ENCODE measurements around the gene TSSK6.
"Not testable (repeated sequence)": the region's sequence is repeated elsewhere in the genome, so short reads cannot be mapped to it uniquely, and the experiment has no call there.

TSSK6 gene

GRCh38 chr19:19486343-19487076 is 28.8 kb downstream of the TSSK6 start:
- H3K4me3 ChIP-seq (ENCODE audit: low read length) = no peak overlapping the region
- no peak for TF ChIP-seq ZNF274 (IDR thresholded peaks at IDR 0.05; ENCODE audit: low read depth, low read length)

GRCh38 chr19:19485998-19486290 is 29.4 kb downstream of the TSSK6 start:
- H3K4me3 ChIP-seq (ENCODE audit: low read length) = no peak overlapping the region
- TF ChIP-seq ZNF274 (IDR thresholded peaks at IDR 0.05; ENCODE audit: low read depth, low read length) = no peak

DNA sequence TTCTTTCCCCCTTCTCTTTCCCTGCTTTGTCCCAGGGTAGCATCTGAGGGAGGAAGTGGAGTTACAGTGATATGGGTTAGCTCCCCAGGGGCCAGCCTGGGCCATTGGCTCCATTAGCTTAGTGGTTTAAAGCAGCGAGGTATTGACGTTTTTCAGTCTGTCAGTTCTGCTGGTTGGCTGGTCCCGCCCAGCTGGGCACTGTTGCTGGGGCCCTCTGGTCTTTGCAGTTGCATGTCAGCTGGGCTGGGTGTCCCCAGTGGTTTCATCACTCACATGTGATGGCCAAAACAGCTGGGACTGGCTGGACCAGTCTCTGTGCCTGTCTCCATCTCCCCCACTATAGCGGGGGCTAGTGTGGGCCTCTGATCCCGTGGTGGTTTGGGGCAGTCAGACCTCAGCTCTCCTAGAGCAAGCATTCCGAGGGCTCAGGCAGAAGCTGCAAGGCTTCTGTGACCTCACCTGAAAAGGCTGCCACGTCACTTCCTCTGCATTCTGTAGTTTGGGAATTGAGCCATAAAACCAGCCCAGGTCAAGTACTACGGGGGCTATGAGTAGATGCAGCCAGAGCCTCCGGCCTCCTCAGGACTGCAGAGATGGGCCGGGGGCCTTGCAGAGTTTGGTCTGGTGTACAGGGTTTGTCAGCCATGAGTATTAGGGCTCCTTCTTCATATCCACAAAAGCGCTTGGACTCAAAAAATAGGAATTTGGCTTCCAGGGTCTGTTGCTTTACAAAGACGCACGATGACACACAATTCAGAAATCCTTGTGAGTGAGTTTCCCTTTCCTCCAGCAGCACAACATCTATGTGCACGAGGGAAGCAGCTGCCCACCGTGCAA is 30.0 kb downstream of the TSSK6 start:
- TF ChIP-seq ZNF274 (IDR thresholded peaks at IDR 0.05; ENCODE audit: low read depth, low read length) = no peak
- no peak overlapping the region for H3K4me3 ChIP-seq (ENCODE audit: low read length)

DNA sequence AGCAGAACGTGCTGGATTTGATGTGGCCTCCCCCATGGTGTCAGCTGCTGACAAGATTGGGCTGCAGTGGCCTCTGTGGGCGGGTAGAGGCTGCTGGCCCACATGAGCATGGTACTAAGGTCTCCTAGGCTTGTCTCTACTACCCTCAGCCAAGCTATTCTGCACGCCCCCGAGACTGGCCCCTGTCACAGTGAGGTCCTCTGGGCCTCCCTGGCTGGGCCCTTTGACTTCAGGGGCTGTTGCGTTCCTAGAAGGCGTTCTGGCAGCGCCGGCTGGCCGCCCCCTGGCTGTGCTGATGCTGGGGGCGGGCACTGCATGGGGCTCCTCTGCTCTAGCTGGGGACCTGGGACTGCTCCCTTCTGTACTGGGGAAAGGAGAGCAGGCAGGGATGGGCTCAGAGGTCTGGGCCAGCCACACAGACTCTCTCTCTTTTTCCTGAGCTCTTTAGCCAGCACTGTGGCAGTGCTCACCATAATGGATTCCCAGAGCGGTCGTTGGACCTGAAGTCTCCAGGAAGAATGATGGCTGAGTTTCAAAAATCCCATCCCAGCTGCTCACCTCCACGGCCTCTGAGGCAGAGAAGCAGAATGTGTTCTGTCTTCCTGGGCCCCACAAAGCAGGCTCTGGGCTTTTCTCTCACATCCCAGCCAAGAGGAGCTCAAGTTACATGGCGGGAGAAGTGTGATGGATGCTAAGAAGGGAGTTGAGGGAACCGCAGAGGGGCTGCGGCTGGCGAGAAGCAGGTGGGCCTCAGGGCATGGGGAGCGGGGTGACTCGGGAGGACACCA is 32.3 kb downstream of the TSSK6 start:
- H3K4me3 ChIP-seq (ENCODE audit: low read length) = no peak overlapping the region
- TF ChIP-seq ZNF274 (IDR thresholded peaks at IDR 0.05; ENCODE audit: low read depth, low read length) = no peak

GRCh38 chr19:19480688-19481087 is 34.7 kb downstream of the TSSK6 start:
- TF ChIP-seq ZNF274 (IDR thresholded peaks at IDR 0.05; ENCODE audit: low read depth, low read length) = no peak
- no peak overlapping the region for H3K4me3 ChIP-seq (ENCODE audit: low read length)

DNA sequence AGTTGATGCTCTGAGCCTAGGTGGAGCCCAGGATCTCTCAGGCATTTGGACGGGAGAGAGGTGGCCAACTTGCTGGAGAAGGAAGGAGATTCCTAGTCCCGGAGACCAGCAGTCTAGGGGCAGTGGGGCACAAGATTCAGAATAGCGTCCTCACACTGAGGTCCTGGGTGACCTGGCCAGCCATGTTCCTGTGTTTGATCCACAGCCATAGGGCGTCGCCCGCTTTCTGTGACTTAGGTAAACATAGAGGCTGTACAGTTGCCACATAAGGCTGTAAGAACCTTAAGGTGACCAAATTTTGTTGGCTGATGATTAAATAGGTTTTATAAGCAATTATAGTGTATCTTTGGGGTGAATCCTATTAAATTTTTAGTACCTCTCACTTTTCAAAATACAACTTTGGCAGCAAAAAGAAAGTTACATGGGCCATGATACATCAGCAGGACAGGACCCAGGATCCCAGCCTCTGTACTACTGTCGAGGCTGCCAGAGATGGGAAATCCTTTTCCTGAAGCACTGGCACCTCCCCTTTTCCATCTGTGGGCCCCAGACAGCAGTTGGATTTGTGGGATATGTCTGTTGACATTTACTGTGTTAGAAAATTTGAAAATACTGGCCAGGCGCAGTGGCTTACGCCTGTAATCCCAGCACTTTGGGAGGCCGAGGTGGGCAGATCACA is 37.5 kb downstream of the TSSK6 start:
- no peak for TF ChIP-seq ZNF274 (IDR thresholded peaks at IDR 0.05; ENCODE audit: low read depth, low read length)
- H3K4me3 ChIP-seq (ENCODE audit: low read length) = no peak overlapping the region

DNA sequence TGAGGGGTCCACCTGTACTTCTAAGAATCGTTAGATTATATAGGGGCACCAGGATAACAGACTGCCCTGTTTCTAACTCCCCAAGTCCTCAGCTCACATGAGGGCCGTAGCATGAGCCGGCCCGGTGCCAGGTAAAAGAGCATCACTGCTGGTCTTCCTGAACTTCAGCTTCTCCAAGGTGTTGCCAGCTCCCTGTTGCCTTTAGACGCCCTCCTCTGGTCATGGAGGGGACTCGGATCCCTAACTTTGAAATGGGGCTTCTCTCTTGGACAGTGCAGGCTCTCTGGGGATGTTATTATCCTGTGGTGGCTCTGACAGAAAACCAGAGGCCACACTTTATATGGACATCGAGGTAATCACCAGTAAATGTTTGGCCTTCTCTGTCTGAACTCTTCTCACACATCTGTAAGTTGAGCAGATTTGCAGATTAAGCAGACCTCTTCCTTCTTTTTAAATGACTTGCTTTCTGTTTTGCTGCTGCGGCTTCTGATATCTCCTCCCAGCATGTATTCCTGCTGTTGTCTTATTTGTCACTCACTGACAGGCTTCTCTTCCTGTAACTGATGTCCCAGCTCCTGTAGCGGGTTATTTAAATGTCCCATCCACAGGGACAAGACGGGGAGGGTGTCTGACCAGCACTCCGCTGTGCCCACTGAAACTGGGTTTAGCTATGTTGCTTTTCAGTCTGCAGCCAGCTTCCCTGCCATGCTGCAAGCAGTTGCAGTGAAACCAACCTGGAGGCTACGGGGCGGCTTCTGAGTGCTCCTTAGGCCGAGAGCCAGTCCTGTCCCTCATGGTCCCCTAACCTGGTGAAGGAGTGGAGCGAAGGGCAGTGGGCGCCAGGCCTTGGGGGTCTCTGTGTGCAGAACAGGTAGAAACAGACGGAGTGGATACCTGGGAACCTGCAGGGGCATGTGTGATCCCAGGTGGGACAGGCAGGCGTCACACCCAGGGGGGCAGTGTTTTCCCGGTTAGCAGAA is 39.2 kb downstream of the TSSK6 start:
- TF ChIP-seq ZNF274 (IDR thresholded peaks at IDR 0.05; ENCODE audit: low read depth, low read length) = no peak
- H3K4me3 ChIP-seq (ENCODE audit: low read length) = no peak overlapping the region

- no peak overlapping the region for H3K4me3 ChIP-seq (ENCODE audit: low read length)
These were observed 40.2 kb downstream of the TSSK6 start for GRCh38 chr19:19475015-19475765.

DNA sequence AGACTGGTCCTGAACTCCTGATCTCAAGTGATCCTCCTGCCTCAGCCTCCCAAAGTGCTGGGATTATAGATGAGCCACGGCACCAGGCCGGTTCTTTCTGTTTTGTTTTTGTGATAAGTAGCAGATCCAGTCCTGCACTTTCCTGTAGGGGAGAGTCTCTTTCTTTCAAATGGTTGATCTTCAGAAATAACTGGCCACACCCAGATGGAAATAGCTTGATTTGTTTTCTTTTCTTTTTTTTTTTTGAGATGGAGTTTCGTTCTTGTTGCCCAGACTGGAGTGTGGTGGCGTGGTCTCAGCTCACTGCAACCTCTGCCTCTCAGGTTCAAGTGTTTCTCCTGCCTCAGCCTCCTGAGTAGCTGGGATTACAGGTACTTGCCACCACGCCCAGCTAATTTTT is 43.2 kb downstream of the TSSK6 start:
- H3K4me3 ChIP-seq (ENCODE audit: low read length) = not testable (repeated sequence)

More at GRCh38 chr19:19475015-19475765, 40.2 kb downstream of the TSSK6 start:
- no peak for TF ChIP-seq ZNF274 (IDR thresholded peaks at IDR 0.05; ENCODE audit: low read depth, low read length)

DNA sequence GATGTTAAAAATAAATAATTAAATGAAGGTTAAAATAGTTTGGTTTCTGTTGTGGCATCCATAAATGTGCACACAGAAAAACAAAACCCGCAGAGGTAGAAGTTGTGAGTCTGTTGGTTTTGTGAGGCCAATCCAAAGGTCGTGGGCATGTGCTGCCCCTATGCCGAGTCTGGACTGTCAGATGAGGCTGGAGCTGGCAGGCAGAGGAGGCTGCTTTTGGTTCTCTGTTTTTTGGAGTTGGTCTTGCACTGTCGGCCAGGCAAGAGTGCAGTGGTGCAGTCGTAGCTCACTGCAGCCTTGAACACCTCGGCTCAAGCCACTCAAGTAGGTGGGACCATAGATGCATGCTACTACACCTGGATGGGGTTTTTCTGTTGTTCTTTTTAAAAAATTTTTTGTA is 43.7 kb downstream of the TSSK6 start:
- H3K4me3 ChIP-seq (ENCODE audit: low read length) = no peak overlapping the region
- TF ChIP-seq ZNF274 (IDR thresholded peaks at IDR 0.05; ENCODE audit: low read depth, low read length) = no peak

DNA sequence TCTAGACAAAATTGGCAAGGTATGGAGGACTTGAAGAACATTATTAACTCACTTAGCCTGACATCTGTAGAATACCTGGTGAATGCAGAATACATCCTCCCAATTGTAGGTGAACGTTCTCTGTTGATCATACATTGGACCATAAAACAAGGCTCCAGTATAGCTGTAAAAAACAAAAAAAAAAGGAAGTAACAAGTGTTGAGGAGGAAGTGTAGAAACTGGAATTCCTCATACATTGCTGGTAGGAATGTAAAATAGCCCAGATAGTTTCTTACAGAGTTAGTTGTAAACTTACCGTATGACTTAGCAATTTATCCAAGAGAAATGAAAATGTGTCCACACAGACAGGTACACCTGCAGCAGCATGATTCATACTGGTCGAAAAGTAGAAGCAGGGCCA is 44.8 kb downstream of the TSSK6 start:
- H3K4me3 ChIP-seq (ENCODE audit: low read length) = no peak overlapping the region
- no peak for TF ChIP-seq ZNF274 (IDR thresholded peaks at IDR 0.05; ENCODE audit: low read depth, low read length)

GRCh38 chr19:19468424-19469050 is 46.8 kb downstream of the TSSK6 start:
- TF ChIP-seq ZNF274 (IDR thresholded peaks at IDR 0.05; ENCODE audit: low read depth, low read length) = no peak
- H3K4me3 ChIP-seq (ENCODE audit: low read length) = no peak overlapping the region
